ENCODE measurements around the gene ZNF550. TPM values are rescaled to one million over a fixed set of nuclear protein-coding genes. Genes with fewer than 3 reads are reported as not detected.
A peak's percentile ranks its signal among the peaks of the same experiment; 100 is the strongest.

Gene ZNF550
- 6.2 to 8.9 TPM (median 7.3 TPM) in 3 replicates for polyA plus RNA-seq
- 4.3 TPM for polyA plus RNA-seq (2011; ENCODE audit: low read depth)
- 3.5 and 6.3 TPM in 2 replicates for polyA plus RNA-seq (2011; cell fraction: cytosol; rRNA removed)
- polyA plus RNA-seq (2011; cell fraction: nucleus; rRNA removed): 12.2 and 12.3 TPM in 2 replicates
- 3.0 and 3.8 TPM in 2 replicates for polyA plus RNA-seq (2012; ENCODE audit: low replicate concordance)
- polyA minus RNA-seq: 2.9 to 9.1 TPM (median 8.1 TPM) in 3 replicates
- polyA minus RNA-seq (2011; cell fraction: cytosol; rRNA and poly(A)+ RNA removed): 5.0 TPM
- 5.8 and 8.8 TPM in 2 replicates for polyA minus RNA-seq (2011; cell fraction: nucleus; rRNA and poly(A)+ RNA removed)

DNA sequence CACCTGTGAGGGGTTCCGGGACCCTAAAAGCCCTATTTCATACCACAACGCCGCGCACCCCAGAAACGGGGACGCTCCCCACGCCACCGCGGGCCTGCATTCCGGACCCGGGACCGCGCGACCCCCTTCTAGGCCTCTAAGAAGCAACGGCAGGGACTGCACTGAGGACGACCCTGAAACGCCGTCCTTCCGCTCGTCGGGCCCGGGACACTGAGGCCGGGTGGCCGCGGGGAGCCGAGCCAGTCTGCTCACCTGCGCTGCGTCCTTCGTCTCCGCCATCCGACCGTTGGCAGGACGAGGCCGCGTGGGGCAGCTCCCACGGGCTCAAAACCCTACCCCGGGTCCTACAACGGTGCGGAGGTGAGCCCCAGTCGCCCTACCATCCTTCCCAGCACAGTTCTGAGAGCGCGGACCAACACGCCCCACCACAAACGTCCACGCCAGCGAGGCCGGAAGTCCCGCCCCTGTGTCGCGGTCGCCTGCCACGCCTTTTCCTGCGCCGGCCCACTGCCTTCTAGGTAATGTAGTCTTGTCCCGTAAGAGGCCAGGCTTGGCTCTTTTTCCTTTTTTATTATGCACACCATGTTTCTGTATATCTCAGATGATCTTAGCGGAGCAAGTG, at the start of gene ZNF550:
TSS of gene ZNF550 (minus strand) at position 460 of the 622 bp plus-strand sequence. CDS start at position 279, 181 bp downstream.
- Histone ChIP-seq H3K4me3 (ENCODE audit: control insufficient read depth in 2 of 3, extremely low read depth in 1 of 3, insufficient read depth in 2 of 3, low read depth in 1 of 3, low read length in 3 of 3) (peak within 1 kb of the TSS; percentile 67 to 89 (median 69)), H3K4me2 (ENCODE audit: control insufficient read depth, extremely low read depth, insufficient read depth, low read depth, low read length) (peak within 1 kb of the TSS; percentile 94), H3K36me3 (ENCODE audit: control insufficient read depth in 2 of 2, extremely low read depth in 1 of 2, insufficient read depth in 2 of 2, low read length in 2 of 2) (peaks cover 6 to 15% of the 10 kb centered on the region in 2 experiments), H3K9me3 (ENCODE audit: control insufficient read depth, low read depth, low read length) (peaks cover under 1% of the 10 kb centered on the region), H3K4me1 (ENCODE audit: control insufficient read depth, extremely low read depth, insufficient read depth, low read length) (peaks cover 16% of the 10 kb centered on the region), H3K9me1 (ENCODE audit: control insufficient read depth, extremely low read depth, insufficient read depth, low read length) (no peaks in the 10 kb centered on the region), H3K27me3 (ENCODE audit: control insufficient read depth, extremely low read depth, insufficient read depth, low read length) (no peaks in the 10 kb centered on the region), H4K20me1 (ENCODE audit: control insufficient read depth, extremely low read depth, insufficient read depth, low read length) (no peaks in the 10 kb centered on the region), H2AFZ (ENCODE audit: control insufficient read depth, low read length) (peak within 1 kb of the TSS; percentile 96), H3K79me2 (ENCODE audit: control insufficient read depth, insufficient read depth, low read length) (peaks cover 23% of the 10 kb centered on the region), H3K9ac (ENCODE audit: control insufficient read depth, extremely low read depth, insufficient read depth, low read length) (peak within 1 kb of the TSS; percentile 82), H3K27ac (ENCODE audit: control insufficient read depth, insufficient read depth, low read length) (peak within 1 kb of the TSS; percentile 53)
- dilution Hi-C loops (cut with MboI; ENCODE audit: extremely low pct_ligation_motif_present, low sequenced_read_pairs): no loop called here
- FAIRE-seq (peak; percentile 65), DNase-seq (ENCODE audit: low read depth, low spot score) (peak; percentile 40)
- TF ChIP-seq EZH2 (IDR thresholded peaks at IDR 0.05; ENCODE audit: low read length): no peak
- TF ChIP-seq, protein P1, sequence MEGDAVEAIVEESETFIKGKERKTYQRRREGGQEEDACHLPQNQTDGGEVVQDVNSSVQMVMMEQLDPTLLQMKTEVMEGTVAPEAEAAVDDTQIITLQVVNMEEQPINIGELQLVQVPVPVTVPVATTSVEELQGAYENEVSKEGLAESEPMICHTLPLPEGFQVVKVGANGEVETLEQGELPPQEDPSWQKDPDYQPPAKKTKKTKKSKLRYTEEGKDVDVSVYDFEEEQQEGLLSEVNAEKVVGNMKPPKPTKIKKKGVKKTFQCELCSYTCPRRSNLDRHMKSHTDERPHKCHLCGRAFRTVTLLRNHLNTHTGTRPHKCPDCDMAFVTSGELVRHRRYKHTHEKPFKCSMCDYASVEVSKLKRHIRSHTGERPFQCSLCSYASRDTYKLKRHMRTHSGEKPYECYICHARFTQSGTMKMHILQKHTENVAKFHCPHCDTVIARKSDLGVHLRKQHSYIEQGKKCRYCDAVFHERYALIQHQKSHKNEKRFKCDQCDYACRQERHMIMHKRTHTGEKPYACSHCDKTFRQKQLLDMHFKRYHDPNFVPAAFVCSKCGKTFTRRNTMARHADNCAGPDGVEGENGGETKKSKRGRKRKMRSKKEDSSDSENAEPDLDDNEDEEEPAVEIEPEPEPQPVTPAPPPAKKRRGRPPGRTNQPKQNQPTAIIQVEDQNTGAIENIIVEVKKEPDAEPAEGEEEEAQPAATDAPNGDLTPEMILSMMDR (optimal IDR thresholded peaks at IDR 0.05 in 1 of 3, IDR thresholded peaks at IDR 0.05 in 1 of 3, conservative IDR thresholded peaks at IDR 0.05 in 1 of 3; ENCODE audit: extremely low read depth in 1 of 3, insufficient read depth in 2 of 3, low read length in 3 of 3): no peak

DNA sequence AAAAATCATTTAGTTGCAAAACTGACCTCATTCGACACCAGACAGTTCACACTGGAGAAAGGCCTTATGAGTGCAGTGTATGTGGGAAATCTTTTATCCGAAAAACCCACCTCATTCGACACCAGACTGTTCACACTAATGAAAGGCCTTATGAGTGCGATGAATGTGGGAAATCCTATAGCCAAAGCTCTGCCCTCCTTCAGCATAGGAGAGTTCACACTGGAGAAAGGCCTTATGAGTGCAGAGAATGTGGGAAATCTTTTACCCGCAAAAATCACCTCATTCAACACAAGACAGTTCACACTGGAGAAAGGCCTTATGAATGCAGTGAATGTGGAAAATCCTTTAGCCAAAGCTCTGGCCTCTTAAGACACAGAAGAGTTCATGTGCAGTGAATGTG, 47.3 kb upstream of the ZNF550 start:
- FAIRE-seq (no peak), DNase-seq (ENCODE audit: low read depth, low spot score) (no peak)
- Histone ChIP-seq H3K9me3 (ENCODE audit: control insufficient read depth, low read depth, low read length) (no peaks in the 10 kb centered on the region), H3K79me2 (ENCODE audit: control insufficient read depth, insufficient read depth, low read length) (peaks cover 3% of the 10 kb centered on the region), H2AFZ (ENCODE audit: control insufficient read depth, low read length) (no peak overlapping the region), H3K27me3 (ENCODE audit: control insufficient read depth, extremely low read depth, insufficient read depth, low read length) (no peaks in the 10 kb centered on the region), H3K4me2 (ENCODE audit: control insufficient read depth, extremely low read depth, insufficient read depth, low read depth, low read length) (no peak overlapping the region), H3K4me3 (ENCODE audit: control insufficient read depth in 2 of 3, extremely low read depth in 1 of 3, insufficient read depth in 2 of 3, low read depth in 1 of 3, low read length in 3 of 3) (no peak overlapping the region), H3K27ac (ENCODE audit: control insufficient read depth, insufficient read depth, low read length) (no peak overlapping the region), H3K9me1 (ENCODE audit: control insufficient read depth, extremely low read depth, insufficient read depth, low read length) (no peaks in the 10 kb centered on the region), H3K9ac (ENCODE audit: control insufficient read depth, extremely low read depth, insufficient read depth, low read length) (no peak overlapping the region), H3K36me3 (ENCODE audit: control insufficient read depth in 2 of 2, extremely low read depth in 1 of 2, insufficient read depth in 2 of 2, low read length in 2 of 2) (peaks cover 10% of the 10 kb centered on the region in 2 experiments), H4K20me1 (ENCODE audit: control insufficient read depth, extremely low read depth, insufficient read depth, low read length) (no peaks in the 10 kb centered on the region), H3K4me1 (ENCODE audit: control insufficient read depth, extremely low read depth, insufficient read depth, low read length) (no peaks in the 10 kb centered on the region)
- TF ChIP-seq EZH2 (IDR thresholded peaks at IDR 0.05; ENCODE audit: low read length): no peak
- TF ChIP-seq, protein P1 (optimal IDR thresholded peaks at IDR 0.05 in 1 of 3, IDR thresholded peaks at IDR 0.05 in 1 of 3, conservative IDR thresholded peaks at IDR 0.05 in 1 of 3; ENCODE audit: extremely low read depth in 1 of 3, insufficient read depth in 2 of 3, low read length in 3 of 3): no peak
- dilution Hi-C loops (cut with MboI; ENCODE audit: extremely low pct_ligation_motif_present, low sequenced_read_pairs): no loop called here

Measured in keratinocyte (primary cell).